ENCODE results near the gene CAPRIN1.
"Not testable (repeated sequence)": the region's sequence is repeated elsewhere in the genome, so short reads cannot be mapped to it uniquely, and the experiment has no call there.

CAPRIN1 gene

GRCh38 chr11:34094900-34095299 is 43.4 kb downstream of the CAPRIN1 start:
- not testable (repeated sequence) for DNase-seq

DNA sequence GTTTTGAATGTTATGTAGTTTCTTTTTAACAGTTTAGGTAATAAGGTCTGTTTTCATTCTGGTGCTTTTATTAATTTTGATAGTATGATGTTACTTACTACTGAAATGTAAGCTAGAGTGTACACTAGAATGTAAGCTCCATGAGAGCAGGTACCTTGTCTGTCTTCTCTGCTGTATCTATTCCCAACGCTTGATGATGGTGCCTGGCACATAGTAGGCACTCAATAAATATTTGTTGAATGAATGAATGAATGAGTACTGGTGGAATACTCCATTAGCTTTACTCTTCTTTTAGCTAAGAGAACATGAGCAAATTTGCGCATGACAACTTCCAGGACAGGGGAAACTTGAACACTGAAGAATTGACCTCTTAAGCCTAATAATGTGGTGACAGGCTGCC is 47.3 kb downstream of the CAPRIN1 start:
- no peak for DNase-seq

GRCh38 chr11:34104680-34105078 is 53.1 kb downstream of the CAPRIN1 start:
- DNase-seq = no peak

DNA sequence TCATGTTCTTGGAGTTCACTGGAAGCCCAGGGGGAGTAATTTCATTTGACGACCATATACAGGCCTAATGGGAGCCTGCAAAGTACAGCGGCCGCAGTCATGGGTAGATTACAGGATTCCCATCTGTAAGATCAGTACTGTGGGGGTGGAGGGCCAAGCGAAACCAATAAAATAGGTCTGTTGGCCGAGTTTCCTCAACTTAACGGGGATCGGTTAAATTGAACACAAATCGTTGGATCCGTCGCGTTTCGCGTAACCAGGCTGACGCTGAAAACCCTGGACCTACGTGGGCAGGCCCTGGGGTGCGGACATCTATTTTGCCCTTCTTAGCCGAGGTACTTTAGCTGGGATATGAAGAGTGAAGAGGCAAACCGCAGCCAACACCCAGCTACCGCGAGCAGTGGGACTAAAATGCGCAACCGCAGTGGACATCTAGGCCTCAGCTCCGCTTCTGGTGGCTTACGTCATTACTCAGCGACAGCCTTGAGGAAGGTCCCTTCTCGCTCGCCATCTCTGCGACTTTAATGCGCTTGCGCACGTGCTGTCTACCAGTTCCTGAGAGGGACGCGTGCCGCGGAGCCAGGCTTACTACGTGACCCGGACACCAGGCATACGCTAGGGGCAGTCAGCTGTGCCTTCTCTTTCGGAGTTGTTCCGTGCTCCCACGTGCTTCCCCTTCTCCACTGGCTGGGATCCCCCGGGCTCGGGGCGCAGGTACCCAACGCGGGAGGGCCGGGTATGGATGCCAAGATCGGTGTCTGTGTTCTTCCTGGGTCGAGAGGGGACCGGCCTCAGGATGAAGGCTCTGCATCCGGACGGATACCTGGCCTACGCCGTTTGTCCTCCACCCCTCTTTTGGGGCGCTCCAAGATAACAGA is 53.8 kb downstream of the CAPRIN1 start, which contains the start of gene NAT10:
NAT10 (plus strand) TSS at position 551 of the 878 bp plus-strand sequence. CDS start 2,597 bp downstream, outside the sequence.
- peak; percentile 95 to 97 for DNase-seq

GRCh38 chr11:34105957-34106504 is 54.5 kb downstream of the CAPRIN1 start:
- DNase-seq = no peak

GRCh38 chr11:34111722-34112270 is 60.3 kb downstream of the CAPRIN1 start:
- no peak for DNase-seq

- no peak for DNase-seq
Measured at GRCh38 chr11:34114014-34114413, 62.5 kb downstream of the CAPRIN1 start.

DNA sequence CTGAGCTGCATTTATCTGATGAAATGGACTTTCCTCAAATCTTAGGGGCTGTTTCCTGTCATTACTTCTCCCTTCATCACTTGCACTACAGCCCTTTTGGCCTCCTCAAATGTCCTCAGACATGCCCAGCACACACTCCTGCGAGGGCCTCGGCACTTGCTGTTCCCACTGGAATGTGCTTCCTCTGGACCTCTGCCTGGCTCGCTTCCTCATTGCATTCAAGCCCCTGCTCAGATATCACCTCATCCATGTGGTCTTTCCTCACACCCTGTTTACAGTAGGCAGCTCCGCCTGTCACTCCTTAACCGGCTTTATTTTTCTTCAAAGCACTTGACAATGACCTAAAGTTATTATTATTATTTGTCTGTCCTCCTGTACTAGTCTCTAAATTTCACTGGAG is 62.9 kb downstream of the CAPRIN1 start:
- no peak for DNase-seq

DNA sequence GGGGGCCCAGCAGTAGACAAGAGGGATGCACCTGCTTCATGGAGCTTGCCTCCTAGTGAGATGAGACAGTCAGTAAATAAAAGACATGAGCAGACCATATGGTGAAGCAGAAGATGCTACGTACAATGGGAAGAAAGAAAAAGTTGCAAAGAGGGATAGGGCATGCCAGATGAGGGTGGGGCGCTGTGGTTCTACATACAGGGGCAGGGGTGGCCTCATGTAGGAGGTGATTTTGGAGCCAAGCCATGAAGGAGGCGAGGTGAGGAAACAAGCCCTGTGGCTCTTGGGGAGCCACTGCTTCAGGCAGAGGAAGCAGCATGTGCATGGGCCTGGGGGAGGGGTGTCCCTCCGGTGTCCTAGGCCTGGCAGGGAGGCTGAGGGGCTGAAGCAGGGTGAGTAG is 69.1 kb downstream of the CAPRIN1 start:
- peak in 1 of 2 experiments; percentile 10 for DNase-seq

GRCh38 chr11:34124885-34125668 is 73.5 kb downstream of the CAPRIN1 start:
- DNase-seq = no peak

GRCh38 chr11:34126959-34127848 is 75.7 kb downstream of the CAPRIN1 start:
- no peak for DNase-seq

DNA sequence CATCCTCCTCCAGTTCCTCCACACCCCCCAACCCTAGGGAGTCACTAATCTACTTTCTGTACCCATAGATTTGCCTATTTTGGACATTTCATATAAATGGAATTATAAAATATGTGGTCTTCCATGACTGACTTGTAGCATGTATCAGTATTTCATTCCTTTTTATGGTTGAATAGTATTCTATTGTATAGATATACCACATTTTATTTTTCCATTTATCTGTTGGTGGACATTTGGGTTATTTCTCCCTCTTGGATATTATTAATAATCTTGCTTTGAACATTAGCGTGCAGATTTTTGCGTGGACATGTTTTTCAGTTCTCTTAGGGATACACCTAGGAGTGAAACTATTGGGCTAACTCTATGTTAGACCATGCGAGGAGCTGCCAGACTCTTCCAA is 77.3 kb downstream of the CAPRIN1 start:
- no peak for DNase-seq

DNA sequence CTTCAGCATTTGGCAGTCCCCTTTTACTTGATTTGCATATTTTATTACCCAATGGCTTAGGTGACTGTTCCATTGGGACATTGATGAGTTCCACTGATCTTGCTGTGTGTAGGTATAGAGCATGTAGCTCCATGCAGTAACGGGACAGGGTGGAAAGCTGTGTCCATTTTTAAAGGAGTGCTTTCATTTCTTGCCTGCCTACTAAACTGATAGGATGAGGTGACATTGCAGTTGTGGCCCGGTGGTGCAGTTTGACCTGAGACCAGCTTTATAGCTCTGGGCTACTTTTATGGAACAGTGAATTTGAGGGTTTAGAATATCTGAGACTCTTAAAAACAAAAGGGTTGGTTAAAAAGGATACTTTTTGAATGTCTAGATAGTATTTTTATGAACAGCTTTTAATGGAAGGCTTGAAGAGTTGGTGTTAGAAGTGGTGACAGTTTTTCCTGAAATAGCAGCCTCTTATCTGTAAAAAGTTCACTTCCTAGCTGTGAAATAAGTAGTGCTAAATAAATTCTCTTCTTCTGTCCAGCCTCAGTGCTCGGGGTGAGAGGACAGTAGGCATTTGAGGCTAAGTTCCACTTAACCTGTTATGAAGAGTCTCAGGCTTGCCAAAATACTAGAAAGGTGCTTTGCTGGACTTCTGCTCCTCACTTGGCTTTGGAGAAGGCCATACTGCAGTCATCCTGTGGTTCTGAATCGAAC is 80.9 kb downstream of the CAPRIN1 start:
- DNase-seq = no peak

DNA sequence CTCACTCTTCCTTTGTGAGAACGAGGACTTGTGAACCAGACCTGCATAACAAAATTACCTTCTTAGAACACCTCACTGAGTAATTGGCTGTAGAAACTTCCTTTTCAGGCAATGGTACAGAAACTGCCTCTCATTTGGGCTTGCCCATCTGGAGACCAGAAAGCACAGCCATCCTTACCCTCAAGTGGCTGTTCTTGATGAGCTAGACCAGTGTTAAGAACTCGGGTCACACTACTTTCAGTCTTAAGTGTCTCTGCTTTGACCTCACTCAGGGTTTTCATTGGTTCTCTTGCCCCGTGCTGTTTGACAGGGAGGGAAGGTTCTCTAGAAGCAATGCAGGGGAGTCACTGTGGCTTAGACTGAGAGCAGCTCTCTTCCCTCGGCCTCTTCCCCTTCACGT is 83.2 kb downstream of the CAPRIN1 start:
- no peak for DNase-seq

GRCh38 chr11:34135439-34135838 is 83.9 kb downstream of the CAPRIN1 start:
- no peak for DNase-seq

DNA sequence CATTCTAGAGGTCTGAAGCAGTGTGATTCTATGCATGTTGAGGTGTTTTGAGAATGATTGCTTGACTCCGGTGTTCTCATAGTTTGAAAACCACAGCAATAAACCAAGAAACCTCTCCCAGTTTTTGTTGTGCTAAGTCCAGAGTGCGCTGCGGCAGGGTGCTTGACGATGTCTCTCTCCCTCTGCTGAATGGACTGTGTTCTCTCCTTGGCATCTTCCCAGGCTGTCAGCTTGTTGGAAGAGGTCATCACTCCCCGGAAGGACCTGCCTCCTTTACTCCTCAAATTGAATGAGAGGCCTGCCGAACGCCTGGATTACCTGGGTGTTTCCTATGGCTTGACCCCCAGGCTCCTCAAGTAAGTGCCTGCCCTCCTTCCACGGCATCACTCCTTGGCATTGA is 84.9 kb downstream of the CAPRIN1 start:
- no peak for DNase-seq

DNA sequence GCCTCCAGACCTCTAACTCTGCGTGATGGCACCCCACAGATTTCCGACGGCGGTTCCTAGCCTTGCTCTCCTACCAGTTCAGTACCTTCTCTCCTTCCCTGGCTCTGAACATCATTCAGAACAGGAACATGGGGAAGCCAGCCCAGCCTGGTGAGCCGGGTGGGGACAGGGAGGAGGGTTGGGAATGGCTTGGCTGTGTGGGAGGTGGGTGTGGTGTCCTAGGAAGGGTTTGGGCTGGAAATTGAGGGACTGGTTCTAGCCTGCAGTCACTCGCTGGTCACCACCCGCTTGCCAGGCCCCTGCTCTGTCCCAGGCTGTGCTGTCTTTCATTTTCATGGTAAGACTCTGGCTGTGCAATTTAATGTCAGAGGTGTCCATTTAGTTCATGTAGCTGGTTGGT is 87.8 kb downstream of the CAPRIN1 start:
- DNase-seq = no peak

GRCh38 chr11:34140149-34140548 is 88.6 kb downstream of the CAPRIN1 start:
- DNase-seq = no peak

DNA sequence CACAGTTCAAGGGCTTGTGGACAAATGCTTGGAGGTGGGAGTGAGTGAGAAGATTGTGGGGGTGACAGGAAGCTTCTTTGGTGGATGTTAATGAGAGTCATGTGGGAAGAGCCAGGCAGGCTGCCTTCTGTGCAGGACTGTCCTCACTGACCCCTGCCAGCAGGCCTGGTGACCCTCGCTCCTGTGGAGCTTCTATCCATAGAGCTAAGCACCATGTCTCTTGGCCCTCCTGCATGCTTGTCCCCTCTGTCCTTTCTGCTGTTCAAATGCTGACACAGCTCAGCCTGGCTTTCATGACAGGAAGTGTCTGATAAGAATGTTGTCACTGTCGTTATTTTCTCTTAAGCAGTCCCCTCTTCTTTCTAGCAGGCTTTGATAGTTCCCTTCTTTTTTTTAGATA is 91.5 kb downstream of the CAPRIN1 start:
- DNase-seq = no peak

DNA sequence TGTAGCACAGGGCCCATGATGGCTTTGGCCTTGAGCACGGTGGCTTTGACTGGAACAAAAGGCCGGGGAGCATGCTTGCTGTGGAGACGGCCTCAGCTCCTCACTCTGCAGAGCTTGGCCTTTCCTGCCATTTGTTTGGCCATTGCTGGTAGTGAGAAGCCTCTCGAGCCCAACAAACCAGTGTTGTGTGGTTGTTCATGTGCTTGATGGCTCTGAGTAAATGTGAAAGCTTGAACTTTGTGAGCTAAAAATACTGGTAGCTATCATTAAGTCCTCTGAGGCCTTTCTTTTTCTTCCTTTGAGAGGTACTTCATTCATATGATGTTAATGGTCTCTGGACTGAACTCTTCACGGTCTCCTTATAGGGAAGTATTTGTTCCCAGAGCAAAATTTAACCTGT is 93.5 kb downstream of the CAPRIN1 start:
- DNase-seq = no peak

DNA sequence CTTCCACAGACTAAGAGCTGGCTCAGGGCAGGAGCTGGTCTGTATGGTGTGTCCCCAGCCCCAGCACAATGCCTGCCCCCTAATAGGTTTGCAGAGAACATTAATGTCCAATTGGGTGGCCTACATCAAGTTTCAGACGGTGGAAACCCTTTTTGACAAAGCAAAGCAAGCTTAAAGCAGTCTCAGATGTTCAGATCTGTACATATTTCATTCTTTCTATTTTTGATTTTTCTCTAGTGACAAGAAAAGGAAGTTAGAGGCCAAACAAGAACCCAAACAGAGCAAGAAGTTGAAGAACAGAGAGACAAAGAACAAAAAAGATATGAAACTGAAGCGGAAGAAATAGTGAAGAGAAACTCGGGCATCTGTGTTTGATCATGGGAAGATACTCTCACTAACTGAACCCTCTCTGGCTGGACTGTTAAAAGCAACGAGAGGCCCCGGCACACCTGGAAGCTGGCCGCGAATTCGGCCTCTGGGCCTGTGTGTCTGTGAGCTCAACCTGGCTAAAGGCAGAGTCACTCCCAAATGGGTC is 94.4 kb downstream of the CAPRIN1 start:
- no peak for DNase-seq
